K562 (cell line): Measurements from ENCODE around the gene C3orf52. TPM values are rescaled to one million over a fixed set of nuclear protein-coding genes. Genes with fewer than 3 reads are reported as not detected.

Source experiments
- ATAC-seq: fragments of 200-7000 bp; cut with Tn5 transposase; 3 replicates; pipeline ENCODE4 v1.9.1; 2020; ENCODE audit warnings: moderate library complexity
- BruUV-seq: library from RNA; stranded (reverse); fragments of 400-500 nt; replicated peaks from 2 replicates; lab custom pipeline; 2021; lab: Mats Ljungman, UMichigan
- CTCF ChIA-PET: fragments of 300-600 bp; formaldehyde crosslinking; extraction: SDS; loops from one replicate; lab custom pipeline; 2021; ENCODE audit warnings: low intra/inter-chr PET ratio; lab: Yijun Ruan, JAX
- POLR2A ChIA-PET: fragments of 300-600, 350-650 bp; sonication (Branson Sonifier 250); formaldehyde crosslinking; extraction: SDS; loops from one replicate; lab custom pipeline; 2021; ENCODE audit warnings: antibody characterized with exemption, inconsistent platforms; lab: Yijun Ruan, JAX
- DNase-seq, 4 experiments: peaks; one replicate each; pipeline versions ENCODE4 v3.0.0 to v3.0.0-alpha.2; 2011 to 2018; ENCODE audit warnings: low spot score in 3 of 4, mixed read lengths in 3 of 4; ENCODE audit errors: extremely low read depth in 1 of 4
- FAIRE-seq: peaks from 2 replicates; lab custom pipeline; 2011; peaks lifted over from hg19 to GRCh38; lab: Jason Lieb, UNC
- H2AFZ ChIP-seq: 2 replicates; pipeline ENCODE4 v1.6.0; 2011; ENCODE audit warnings: low read depth, low read length, control low read depth, inconsistent platforms
- H3K27ac ChIP-seq: fragments of 200-600 bp; 3 replicates; pipeline ENCODE4 v1.8.0; 2011; ENCODE audit warnings: low read depth, mild to moderate bottlenecking, control low read depth, inconsistent platforms, low read length, moderate library complexity, mixed read lengths; ENCODE audit errors: extremely low read depth
- H3K27me3 ChIP-seq, 2 experiments: fragments of 300-600 bp in 1 of 2; 2 replicates in 1 of 2; 3 replicates in 1 of 2; pipeline versions ENCODE4 v1.6.0 to v1.8.0; 2011; ENCODE audit warnings: inconsistent platforms in 2 of 2, low read length in 2 of 2, mild to moderate bottlenecking in 1 of 2, mixed read lengths in 1 of 2, moderate library complexity in 1 of 2; ENCODE audit not compliant: control insufficient read depth in 2 of 2, insufficient read depth in 2 of 2
- H3K36me3 ChIP-seq: fragments of 300-600 bp; 3 replicates; pipeline ENCODE4 v1.8.0; 2011; ENCODE audit warnings: mild to moderate bottlenecking, low read length, inconsistent platforms; ENCODE audit not compliant: control insufficient read depth, insufficient read depth
- H3K4me1 ChIP-seq, 2 experiments: fragments of 200-600 bp in 1 of 2; replicated peaks in 1 of 2; 2 replicates in 1 of 2; 3 replicates in 1 of 2; pipeline versions ENCODE4 v1.5.1 to v1.8.0; 2011; ENCODE audit warnings: inconsistent platforms in 2 of 2, low read length in 2 of 2, mild to moderate bottlenecking in 1 of 2, mixed read lengths in 1 of 2, moderate library complexity in 1 of 2; ENCODE audit not compliant: control insufficient read depth in 2 of 2, insufficient read depth in 2 of 2
- H3K4me2 ChIP-seq: 2 replicates; pipeline ENCODE4 v1.6.1; 2011; ENCODE audit warnings: low read length, control low read depth, inconsistent platforms, mixed read lengths; ENCODE audit not compliant: insufficient read depth
- H3K4me3 ChIP-seq: fragments of 200-600 bp; sonication (generic), shearing (Covaris generic); 2 replicates; pipeline ENCODE4 v1.5.1; 2016; ENCODE audit warnings: control low read depth, inconsistent platforms
- H3K79me2 ChIP-seq: fragments of 200-600 bp; 3 replicates; pipeline ENCODE4 v1.8.0; 2011; ENCODE audit warnings: low read length, inconsistent platforms; ENCODE audit not compliant: control insufficient read depth, insufficient read depth
- H3K9ac ChIP-seq, 2 experiments: 2 replicates each; pipeline versions ENCODE4 v1.6.0 to v1.6.1; 2011; ENCODE audit warnings: low read depth in 2 of 2, low read length in 2 of 2, control low read depth in 1 of 2, inconsistent platforms in 1 of 2, mild to moderate bottlenecking in 1 of 2, mixed read lengths in 1 of 2; ENCODE audit not compliant: insufficient read depth in 1 of 2
- H3K9me1 ChIP-seq: one replicate; pipeline ENCODE4 v1.6.0; 2011; ENCODE audit warnings: inconsistent platforms, mild to moderate bottlenecking, low read length, moderate library complexity; ENCODE audit not compliant: control insufficient read depth, insufficient read depth
- H3K9me3 ChIP-seq: replicated peaks from 2 replicates; pipeline ENCODE4 v1.5.1; 2011; ENCODE audit warnings: low read depth, low read length, inconsistent platforms; ENCODE audit not compliant: control insufficient read depth, insufficient read depth
- H4K20me1 ChIP-seq: replicated peaks from 2 replicates; pipeline ENCODE4 v1.6.1; 2011; ENCODE audit warnings: low read length, inconsistent platforms, mixed read lengths; ENCODE audit not compliant: control insufficient read depth, insufficient read depth
- BDP1 ChIP-seq: IDR thresholded peaks from 3 replicates; pipeline ENCODE4 v1.6.1; 2011; ENCODE audit not compliant: insufficient read length, insufficient read depth
- BRD4 ChIP-seq: fragments of 200-600 bp; sonication (generic); IDR thresholded peaks from 2 replicates; pipeline ENCODE4 v1.6.1; 2017; ENCODE audit warnings: inconsistent platforms
- CEBPB ChIP-seq: fragments of 450-650 bp; IDR thresholded peaks from 2 replicates; pipeline ENCODE4 v1.6.1; 2016; ENCODE audit warnings: missing genetic modification characterization, missing compliant biosample characterization
- ETV5 ChIP-seq: sonication (generic); formaldehyde crosslinking; IDR thresholded peaks from 2 replicates; pipeline ENCODE4 v1.4.0; 2020; ENCODE audit warnings: low read depth, mild to moderate bottlenecking, missing genetic modification reagents
- HDGF ChIP-seq: fragments of 450-650 bp; IDR thresholded peaks from 2 replicates; pipeline ENCODE4 v1.6.1; 2016
- MCM5 ChIP-seq: fragments of 450-650 bp; IDR thresholded peaks from 2 replicates; pipeline ENCODE4 v1.6.1; 2016; ENCODE audit warnings: low read depth
- NFIC ChIP-seq: fragments of 450-650 bp; IDR thresholded peaks from 2 replicates; pipeline ENCODE4 v1.6.1; 2017; ENCODE audit warnings: mild to moderate bottlenecking, inconsistent platforms
- NFYB ChIP-seq: IDR thresholded peaks from 2 replicates; pipeline ENCODE4 v1.6.1; 2011; ENCODE audit warnings: mild to moderate bottlenecking, moderate library complexity; ENCODE audit not compliant: insufficient read length; ENCODE audit errors: extremely low read depth
- NR1H2 ChIP-seq: sonication (generic); formaldehyde crosslinking; IDR thresholded peaks from 2 replicates; pipeline ENCODE4 v1.4.0; 2020; ENCODE audit warnings: mild to moderate bottlenecking, missing genetic modification reagents
- SP2 ChIP-seq: IDR thresholded peaks from 2 replicates; pipeline ENCODE4 v1.6.1; 2011; ENCODE audit warnings: mild to moderate bottlenecking, low read depth, low read length, moderate library complexity; ENCODE audit not compliant: poor library complexity, severe bottlenecking; ENCODE audit errors: extremely low read depth
- XRCC3 ChIP-seq: fragments of 450-650 bp; IDR thresholded peaks from 2 replicates; pipeline ENCODE4 v1.6.1; 2017; ENCODE audit warnings: mild to moderate bottlenecking, moderate library complexity
- ZNF24 ChIP-seq: fragments of 450-650 bp; IDR thresholded peaks from 2 replicates; pipeline ENCODE4 v1.6.1; 2016
- WGBS: fragments of 100-300 bp; shearing (Covaris generic); methylation state at CpG from one replicate; pipeline ENCODE4 v1.1.6; 2016; ENCODE audit warnings: low coverage, mixed read lengths; ENCODE audit not compliant: insufficient coverage; ENCODE audit errors: missing lambda C conversion rate; 5-methylcytosine and 5-hydroxymethylcytosine counted together
- in situ Hi-C: fragments of 300-500 bp; cut with MboI; formaldehyde crosslinking; loops from 4 replicates; pipeline ENCODE4 v1.15.0; 2018; ENCODE audit warnings: inconsistent platforms, mixed read lengths
- intact Hi-C: fragments of 100-400 bp; cut with micrococcal nuclease; formaldehyde crosslinking; loops from 2 replicates; pipeline ENCODE4 v1.14.2; 2022
- polyA plus RNA-seq, 8 experiments: library from polyadenylated mRNA; depleted of rRNA in 4 of 8; stranded (reverse) in 5 of 8; unstranded in 3 of 8; fragments of >200 nt; fragmentation: Nextera tagmentation in 2 of 8; fragmentation: Illumina TruSeq in 1 of 8; extraction: Ambion mirVana in 2 of 8; extraction: Trizol in 1 of 8; gene quantifications; 2 replicates each; pipeline versions ENCODE4 v1.2.1 to v1.2.3, GENCODE V29; 2011 to 2014; ENCODE audit warnings: inconsistent platforms in 1 of 8, missing spikeins in 1 of 8
- total RNA-seq, 7 experiments: library from RNA; depleted of rRNA in 6 of 7; stranded (reverse); fragments of >200 nt in 6 of 7; fragmentation: Illumina TruSeq in 2 of 7; extraction: Trizol in 2 of 7; gene quantifications; 2 replicates each; pipeline versions ENCODE4 v1.2.1 to v1.2.3, GENCODE V29; 2011 to 2021; ENCODE audit warnings: low replicate concordance in 1 of 7
- TF ChIP-seq, protein P1 (sequence below): fragments of 150-350 bp; IDR thresholded peaks from 2 replicates; pipeline ENCODE4 v1.6.1; 2014; ENCODE audit warnings: low read depth, mild to moderate bottlenecking, low read length, borderline replicate concordance
- TF ChIP-seq, protein P2 (sequence below): fragments of 450-650 bp; formaldehyde crosslinking; conservative IDR thresholded peaks from 2 replicates; pipeline ENCODE4 v1.4.0; 2022; ENCODE audit warnings: mild to moderate bottlenecking, missing genetic modification characterization
- TF ChIP-seq, protein P3 (sequence below): fragments of 250-450 bp; sonication (Bioruptor Pico); IDR thresholded peaks from 2 replicates; pipeline ENCODE4 v1.4.0; 2020

The C3orf52 gene
- total and polyA plus RNA-seq, 9 of the 15 experiments (the other 6 are each of a cell fraction or from before 2014, with no cell fraction given), result 2.8 to 6.1 (median 3.8) TPM

DNA sequence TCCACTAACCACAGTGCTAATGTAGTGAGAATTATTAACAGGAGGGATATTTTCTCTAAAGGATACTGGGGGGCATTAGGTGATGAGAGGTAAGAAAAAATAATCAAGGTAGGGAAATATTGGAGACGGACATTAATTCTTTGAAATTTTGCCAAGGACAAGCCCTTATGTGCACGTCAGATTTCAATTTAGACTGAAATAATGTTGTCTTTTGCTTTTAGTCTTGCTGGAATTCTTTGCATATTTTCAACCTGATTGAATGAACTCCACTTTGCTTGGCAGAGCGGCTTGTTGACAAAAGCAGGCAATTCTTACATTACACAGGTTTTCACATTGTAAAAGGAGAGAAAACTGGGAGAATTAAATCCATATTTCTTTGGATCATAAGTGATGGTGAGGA lies 25.0 kb upstream of the C3orf52 start:
- H3K79me2 ChIP-seq, result no peaks in the 10 kb centered on the region
- no peaks in the 10 kb centered on the region for H3K27me3 ChIP-seq
- FAIRE-seq (no peak), ATAC-seq (no peak), DNase-seq (no peak)
- BruUV-seq, result no TSS peak
- intact Hi-C loops (no loop called here), in situ Hi-C loops (no loop called here)
- H3K9me3 ChIP-seq, result no peaks in the 10 kb centered on the region
- H3K9ac ChIP-seq, result no peak overlapping the region
- H3K4me2 ChIP-seq, result no peak overlapping the region
- H4K20me1 ChIP-seq, result no peaks in the 10 kb centered on the region
- no peaks in the 10 kb centered on the region for H3K9me1 ChIP-seq
- WGBS, result 0% methylated on average over 3 of the region's 3 CpGs
- no peak overlapping the region for H2AFZ ChIP-seq
- POLR2A ChIA-PET, result no interaction called here
- H3K36me3 ChIP-seq, result no peaks in the 10 kb centered on the region
- H3K4me3 ChIP-seq, result no peak overlapping the region
- H3K4me1 ChIP-seq, result no peaks in the 10 kb centered on the region
- CTCF ChIA-PET, result no interaction called here
- H3K27ac ChIP-seq, result no peak overlapping the region
- TF ChIP-seq NFIC (no peak), XRCC3 (no peak), BRD4 (no peak), ZNF24 (no peak), NFYB (no peak), SP2 (no peak), HDGF (no peak), MCM5 (no peak), ETV5 (no peak), CEBPB (tag) (no peak), BDP1 (no peak), NR1H2 (CRISPR knock-in tag) (no peak)
- TF ChIP-seq, protein P1, sequence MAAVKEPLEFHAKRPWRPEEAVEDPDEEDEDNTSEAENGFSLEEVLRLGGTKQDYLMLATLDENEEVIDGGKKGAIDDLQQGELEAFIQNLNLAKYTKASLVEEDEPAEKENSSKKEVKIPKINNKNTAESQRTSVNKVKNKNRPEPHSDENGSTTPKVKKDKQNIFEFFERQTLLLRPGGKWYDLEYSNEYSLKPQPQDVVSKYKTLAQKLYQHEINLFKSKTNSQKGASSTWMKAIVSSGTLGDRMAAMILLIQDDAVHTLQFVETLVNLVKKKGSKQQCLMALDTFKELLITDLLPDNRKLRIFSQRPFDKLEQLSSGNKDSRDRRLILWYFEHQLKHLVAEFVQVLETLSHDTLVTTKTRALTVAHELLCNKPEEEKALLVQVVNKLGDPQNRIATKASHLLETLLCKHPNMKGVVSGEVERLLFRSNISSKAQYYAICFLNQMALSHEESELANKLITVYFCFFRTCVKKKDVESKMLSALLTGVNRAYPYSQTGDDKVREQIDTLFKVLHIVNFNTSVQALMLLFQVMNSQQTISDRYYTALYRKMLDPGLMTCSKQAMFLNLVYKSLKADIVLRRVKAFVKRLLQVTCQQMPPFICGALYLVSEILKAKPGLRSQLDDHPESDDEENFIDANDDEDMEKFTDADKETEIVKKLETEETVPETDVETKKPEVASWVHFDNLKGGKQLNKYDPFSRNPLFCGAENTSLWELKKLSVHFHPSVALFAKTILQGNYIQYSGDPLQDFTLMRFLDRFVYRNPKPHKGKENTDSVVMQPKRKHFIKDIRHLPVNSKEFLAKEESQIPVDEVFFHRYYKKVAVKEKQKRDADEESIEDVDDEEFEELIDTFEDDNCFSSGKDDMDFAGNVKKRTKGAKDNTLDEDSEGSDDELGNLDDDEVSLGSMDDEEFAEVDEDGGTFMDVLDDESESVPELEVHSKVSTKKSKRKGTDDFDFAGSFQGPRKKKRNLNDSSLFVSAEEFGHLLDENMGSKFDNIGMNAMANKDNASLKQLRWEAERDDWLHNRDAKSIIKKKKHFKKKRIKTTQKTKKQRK, result no peak
- TF ChIP-seq, protein P2, sequence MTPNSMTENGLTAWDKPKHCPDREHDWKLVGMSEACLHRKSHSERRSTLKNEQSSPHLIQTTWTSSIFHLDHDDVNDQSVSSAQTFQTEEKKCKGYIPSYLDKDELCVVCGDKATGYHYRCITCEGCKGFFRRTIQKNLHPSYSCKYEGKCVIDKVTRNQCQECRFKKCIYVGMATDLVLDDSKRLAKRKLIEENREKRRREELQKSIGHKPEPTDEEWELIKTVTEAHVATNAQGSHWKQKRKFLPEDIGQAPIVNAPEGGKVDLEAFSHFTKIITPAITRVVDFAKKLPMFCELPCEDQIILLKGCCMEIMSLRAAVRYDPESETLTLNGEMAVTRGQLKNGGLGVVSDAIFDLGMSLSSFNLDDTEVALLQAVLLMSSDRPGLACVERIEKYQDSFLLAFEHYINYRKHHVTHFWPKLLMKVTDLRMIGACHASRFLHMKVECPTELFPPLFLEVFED, result no peak
- TF ChIP-seq, protein P3, sequence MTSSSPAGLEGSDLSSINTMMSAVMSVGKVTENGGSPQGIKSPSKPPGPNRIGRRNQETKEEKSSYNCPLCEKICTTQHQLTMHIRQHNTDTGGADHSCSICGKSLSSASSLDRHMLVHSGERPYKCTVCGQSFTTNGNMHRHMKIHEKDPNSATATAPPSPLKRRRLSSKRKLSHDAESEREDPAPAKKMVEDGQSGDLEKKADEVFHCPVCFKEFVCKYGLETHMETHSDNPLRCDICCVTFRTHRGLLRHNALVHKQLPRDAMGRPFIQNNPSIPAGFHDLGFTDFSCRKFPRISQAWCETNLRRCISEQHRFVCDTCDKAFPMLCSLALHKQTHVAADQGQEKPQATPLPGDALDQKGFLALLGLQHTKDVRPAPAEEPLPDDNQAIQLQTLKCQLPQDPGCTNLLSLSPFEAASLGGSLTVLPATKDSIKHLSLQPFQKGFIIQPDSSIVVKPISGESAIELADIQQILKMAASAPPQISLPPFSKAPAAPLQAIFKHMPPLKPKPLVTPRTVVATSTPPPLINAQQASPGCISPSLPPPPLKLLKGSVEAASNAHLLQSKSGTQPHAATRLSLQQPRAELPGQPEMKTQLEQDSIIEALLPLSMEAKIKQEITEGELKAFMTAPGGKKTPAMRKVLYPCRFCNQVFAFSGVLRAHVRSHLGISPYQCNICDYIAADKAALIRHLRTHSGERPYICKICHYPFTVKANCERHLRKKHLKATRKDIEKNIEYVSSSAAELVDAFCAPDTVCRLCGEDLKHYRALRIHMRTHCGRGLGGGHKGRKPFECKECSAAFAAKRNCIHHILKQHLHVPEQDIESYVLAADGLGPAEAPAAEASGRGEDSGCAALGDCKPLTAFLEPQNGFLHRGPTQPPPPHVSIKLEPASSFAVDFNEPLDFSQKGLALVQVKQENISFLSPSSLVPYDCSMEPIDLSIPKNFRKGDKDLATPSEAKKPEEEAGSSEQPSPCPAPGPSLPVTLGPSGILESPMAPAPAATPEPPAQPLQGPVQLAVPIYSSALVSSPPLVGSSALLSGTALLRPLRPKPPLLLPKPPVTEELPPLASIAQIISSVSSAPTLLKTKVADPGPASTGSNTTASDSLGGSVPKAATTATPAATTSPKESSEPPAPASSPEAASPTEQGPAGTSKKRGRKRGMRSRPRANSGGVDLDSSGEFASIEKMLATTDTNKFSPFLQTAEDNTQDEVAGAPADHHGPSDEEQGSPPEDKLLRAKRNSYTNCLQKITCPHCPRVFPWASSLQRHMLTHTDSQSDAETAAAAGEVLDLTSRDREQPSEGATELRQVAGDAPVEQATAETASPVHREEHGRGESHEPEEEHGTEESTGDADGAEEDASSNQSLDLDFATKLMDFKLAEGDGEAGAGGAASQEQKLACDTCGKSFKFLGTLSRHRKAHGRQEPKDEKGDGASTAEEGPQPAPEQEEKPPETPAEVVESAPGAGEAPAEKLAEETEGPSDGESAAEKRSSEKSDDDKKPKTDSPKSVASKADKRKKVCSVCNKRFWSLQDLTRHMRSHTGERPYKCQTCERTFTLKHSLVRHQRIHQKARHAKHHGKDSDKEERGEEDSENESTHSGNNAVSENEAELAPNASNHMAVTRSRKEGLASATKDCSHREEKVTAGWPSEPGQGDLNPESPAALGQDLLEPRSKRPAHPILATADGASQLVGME (CRISPR knock-in tag), result no peak
